ENCODE results near the gene CHMP1B.
A peak's percentile ranks its signal among the peaks of the same experiment; 100 is the strongest.
"Not testable (repeated sequence)": the region's sequence is repeated elsewhere in the genome, so short reads cannot be mapped to it uniquely, and the experiment has no call there.

The CHMP1B gene

DNA sequence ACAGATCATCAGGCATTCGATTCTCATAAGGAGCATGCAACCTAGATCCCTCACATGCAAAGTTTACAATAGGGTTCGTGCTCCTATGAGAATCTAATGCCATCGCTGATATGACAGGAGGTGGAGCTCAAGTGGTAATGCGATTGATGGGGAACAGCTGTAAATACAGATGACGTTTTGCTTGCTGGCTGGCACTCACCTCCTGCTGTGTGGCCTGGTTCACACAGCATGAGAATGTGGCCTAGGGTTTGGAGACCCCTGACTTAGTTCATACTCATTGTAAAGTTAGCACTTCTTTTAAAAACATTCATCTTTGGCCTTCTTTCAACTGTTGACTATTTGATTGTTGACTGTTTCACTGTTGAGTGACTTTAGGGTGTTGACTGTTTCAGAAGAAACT, 8.7 kb upstream of the CHMP1B start:
- DNase-seq: no peak

DNA sequence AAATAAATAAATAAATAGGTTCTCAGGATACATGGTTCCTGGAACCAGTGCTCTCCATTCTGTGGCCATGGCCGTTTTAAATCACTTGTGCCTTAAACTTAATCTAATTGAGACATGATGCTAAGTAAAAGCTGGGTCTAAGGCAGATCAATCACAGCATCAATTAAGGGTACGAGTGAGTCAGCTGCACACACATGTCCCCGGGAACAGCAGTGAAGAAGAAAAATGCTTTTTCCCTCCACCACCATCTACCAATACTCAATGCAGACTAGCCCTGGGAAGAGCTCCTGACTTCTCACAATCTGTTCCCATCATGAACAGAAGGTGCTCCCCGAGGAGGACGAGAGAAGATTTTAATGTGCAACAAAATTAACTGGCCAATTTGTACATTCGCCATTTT, 6.8 kb upstream of the CHMP1B start:
- DNase-seq: no peak

DNA sequence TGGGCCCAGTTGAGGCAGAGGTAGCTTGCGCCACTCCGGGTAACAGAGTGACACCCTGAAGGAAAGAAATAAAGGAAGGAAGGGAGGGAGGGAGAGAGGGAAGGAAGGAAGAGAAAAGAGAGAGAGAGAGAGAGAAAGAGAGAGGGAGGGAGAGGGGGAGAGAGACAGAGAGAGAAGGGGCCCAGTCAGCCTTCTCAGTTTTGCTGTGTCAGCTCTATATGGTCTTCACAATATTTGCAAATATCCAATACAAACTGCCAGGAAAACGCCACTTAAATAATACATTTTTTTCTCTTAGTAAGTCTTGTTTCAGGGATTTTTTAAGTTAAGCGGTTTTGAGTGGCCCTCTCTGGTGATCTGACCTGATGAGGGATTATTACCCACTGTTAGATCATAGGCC, 5.6 kb upstream of the CHMP1B start:
- DNase-seq: no peak

DNA sequence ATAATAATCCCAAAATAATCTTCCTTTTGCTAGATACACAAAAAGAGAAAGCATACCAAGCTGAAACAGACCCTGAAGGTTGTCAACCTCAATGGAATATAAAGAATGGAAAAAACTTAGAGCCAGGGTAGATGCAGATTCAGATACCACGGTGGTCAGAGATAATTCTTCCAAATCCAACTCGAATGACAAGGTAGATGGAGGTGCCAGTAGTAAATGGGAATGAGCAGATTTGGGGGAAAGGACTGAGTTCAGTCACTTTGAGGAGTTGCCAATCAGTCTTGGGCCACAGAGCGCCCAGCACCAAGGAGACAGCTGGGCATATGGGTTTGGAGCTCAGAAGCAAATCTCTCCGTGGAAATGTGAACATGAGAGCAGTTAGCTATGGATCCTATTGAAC, 3.4 kb upstream of the CHMP1B start:
- no peak for DNase-seq

DNA sequence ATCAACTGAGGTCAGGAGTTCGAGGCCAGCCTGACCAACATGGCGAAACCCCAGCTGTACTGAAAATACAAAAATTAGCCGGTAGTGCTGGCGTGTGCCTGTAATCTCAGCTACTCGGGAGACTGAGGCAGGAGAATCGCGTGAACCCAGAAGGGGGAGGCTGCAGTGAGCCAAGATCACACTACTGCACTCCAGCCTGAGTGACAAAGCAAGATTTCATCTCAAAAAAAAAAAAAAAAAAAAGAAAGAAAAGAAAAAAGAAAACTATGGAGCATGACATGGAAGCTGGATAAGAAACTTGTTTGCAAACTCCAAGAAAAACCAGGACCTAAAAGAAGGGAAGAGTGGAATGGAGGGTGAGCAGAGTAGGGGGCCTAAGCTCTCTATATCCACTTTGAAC, 1.9 kb upstream of the CHMP1B start:
- no peak for DNase-seq

DNA sequence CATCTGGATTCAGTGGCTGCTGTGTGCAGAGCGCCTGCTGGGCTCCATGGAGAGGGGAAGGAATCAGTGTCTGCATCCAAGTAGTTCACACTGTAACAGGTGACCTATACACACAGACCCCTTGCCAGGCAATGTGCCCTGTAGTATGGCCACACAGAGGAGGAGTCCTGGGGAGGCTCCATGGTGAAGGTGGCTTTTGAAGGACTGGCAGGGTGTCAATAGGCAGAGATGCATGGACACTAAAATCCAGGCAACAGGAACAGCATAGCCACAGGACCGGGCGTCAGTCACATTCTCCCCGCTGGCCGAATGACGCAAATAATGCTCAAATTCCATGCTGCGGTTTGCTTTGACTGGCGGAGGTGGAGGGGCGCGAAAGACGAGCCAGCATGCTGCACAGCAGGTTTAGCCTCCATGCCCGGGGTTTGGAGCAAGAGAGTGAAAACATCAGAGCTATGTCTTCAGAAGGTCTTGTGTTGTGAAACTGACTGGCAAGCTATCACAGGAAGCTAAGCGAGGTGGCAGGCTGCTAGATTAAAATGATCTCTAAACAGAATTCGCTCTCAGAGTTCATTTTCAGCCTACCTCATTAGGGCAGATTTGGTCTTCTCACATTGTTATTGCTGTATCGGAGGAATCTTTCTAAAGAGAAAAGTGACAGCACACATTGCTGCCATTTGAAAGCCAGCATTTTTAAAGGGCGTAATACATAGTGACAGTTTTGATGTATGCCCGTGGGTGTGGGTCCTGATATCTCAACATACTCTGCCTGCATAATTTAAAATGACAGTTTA, 1.2 kb upstream of the CHMP1B start:
- peak; percentile 86 for DNase-seq

DNA sequence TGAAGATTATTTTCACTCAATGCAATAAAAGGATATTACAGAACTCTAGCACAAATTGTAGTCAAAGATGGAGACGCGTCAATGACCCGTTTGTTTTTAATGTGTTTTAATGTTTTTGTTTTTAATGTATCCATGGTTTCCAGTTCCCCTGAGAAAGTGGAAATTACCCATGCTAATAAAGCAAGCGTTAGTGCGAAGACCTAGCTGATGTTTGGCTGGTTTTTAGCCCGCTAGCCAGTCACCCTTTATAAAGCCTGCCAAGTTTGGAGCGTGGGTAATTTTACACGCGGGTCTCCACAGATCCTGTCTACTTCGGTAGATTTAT, 430 bp upstream of the CHMP1B start:
- peak; percentile 77 for DNase-seq

DNA sequence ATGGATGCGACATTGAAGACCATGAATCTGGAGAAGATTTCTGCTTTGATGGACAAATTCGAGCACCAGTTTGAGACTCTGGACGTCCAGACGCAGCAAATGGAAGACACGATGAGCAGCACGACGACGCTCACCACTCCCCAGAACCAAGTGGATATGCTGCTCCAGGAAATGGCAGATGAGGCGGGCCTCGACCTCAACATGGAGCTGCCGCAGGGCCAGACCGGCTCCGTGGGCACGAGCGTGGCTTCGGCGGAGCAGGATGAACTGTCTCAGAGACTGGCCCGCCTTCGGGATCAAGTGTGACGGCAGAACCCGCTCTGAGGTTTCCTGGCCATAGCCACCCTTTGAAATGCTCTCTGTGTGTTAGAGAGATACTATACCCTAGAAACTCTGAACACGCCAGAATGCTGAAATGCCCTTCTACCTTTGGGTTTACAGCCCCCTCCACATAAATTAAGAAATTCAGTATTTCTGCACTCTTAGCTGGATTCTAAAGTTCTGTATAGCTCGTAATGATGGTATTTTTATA, 659 bp downstream of the CHMP1B start:
- DNase-seq: peak; percentile 61

DNA sequence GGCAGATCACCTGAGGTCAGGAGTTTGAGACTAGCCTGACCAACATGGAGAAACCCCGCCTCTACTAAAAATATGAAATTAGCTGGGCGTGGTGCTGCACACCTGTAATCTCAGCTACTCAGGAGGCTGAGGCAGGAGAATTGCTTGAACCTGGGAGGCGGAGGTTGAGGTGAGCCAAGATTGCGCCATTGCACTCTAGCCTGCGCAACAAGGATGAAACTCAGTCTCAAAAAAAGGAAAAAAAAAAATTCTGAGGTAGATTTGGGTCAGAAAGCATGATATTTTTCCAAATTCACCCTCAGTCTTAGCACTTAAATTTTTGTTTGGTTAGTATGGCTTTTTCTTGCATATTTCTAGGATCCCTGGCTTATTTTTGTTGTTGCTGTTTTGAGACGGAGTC, 3.3 kb downstream of the CHMP1B start:
- DNase-seq: not testable (repeated sequence)

DNA sequence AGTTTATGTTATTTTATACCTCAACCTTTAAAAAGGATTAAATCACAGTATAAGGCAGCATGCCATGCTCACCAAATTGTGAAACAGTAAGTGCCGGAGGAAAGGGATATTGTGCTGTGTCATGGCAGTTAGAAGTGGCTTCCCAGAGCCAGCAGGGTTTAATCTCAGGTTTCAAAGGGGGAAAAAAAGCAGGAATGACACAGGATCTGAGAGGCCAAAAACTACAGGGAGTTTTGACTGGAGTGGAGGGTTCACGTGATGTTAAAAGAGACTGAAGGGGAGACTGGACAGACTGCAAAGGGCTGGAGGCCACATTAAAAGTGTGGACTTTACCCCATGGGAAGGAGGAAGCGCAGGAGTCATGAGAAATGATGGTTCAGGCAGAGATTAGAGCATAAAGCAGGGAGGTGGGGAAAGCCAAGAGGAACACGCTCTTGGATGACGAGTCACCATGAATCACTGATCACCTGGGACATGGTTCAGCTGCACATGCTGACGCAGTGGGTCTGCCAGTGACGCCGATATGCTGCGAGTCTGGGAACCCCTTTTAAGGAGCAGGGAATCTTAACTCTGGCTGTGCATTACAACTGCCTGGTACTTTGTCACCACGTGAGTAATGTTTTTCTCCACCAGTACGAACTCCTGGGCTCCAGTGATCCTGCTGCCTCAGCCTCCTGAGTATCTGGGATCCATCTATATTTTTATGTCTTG, 6.1 kb downstream of the CHMP1B start:
- peak; percentile 83 for DNase-seq

DNA sequence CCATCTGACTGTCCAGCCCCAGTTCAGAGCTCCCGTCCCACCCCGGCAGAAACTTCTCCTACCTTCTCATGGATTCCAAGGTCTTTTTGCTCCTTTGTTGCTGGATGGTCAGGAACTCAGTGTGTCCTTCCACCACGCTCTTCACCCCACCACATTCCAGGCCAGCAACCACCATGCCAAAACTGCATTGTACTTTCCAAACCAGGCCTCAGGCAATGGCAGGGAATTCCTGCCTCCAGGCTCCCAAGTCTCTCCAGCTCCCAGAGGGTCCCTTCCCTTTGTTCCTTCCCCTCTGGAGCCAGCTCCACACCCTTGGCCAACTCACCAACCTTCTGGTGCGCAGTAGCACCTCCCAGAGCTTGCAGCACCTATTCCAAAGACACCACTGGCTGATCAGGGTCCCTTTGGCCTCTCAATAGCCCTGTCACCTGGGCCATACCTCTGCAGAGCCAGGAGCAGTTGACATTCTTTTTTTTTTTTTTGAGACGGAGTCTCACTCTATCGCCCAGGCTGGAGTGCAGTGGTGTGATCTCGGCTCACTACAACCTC, 8.1 kb downstream of the CHMP1B start:
- no peak for DNase-seq

DNA sequence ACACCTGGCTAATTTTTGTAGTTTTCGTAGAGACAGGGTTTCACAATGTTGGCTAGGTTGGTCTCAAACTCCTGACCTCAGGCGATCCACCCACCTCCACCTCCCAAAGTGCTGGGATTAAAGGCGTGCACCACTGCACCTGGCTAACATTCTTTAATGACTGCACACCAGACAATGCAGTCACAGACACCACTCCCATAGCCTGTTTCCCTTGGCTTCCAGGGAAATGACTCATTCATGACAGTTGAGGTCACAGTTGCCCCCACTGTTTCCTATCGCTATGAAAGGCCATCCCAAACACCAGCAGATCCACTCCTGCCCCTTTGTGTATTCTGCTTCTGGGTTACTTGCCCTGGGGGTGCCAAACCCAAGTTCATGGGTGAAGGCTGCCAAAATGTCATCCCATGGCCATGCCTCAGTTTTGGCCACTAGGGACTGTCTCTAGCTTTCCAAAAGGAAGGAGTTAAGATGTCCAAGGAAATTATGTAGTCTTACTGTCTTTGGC, 8.7 kb downstream of the CHMP1B start:
- peak; percentile 50 for DNase-seq

DNA sequence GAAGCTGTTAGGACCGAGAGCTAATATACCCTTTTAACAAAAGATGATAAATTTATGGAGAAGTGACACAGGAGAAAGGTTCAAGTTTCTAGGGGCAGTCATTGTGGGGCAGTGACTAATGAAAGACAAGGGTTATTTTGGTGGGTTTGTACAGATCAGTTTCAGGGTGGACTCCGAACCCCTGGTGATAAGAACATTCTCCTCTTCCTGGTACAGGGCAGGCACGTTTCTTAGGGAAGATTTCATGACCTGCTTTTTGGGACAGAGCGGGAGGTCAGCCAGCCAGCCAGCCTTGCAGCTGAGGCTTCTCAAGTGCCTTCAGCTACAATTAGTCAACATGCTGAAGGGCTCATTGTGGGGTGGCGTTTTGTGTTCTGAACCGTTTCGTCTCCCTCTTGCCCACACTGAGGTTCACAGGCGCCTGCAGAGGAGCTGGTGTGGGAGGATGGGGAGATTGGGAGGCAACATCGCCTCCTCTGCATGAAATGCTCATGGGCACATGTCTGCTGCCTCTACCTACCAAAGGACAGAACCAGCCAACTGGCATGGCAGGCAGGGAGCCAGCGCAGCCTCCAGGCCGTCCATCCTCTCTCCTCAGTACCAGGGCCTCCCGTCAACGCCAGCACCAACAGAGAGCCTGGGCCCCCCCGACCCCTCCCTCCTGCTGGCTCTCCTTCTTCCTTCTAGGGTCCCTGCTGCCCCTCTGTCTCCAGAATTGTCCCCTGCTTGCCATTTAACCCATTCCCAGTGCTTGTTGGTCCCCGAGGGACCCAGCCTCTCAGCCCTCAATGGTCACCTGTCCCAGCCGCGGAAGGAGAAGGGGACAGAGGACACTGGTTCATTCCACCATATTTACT, 9.6 kb downstream of the CHMP1B start:
- no peak for DNase-seq

DNA sequence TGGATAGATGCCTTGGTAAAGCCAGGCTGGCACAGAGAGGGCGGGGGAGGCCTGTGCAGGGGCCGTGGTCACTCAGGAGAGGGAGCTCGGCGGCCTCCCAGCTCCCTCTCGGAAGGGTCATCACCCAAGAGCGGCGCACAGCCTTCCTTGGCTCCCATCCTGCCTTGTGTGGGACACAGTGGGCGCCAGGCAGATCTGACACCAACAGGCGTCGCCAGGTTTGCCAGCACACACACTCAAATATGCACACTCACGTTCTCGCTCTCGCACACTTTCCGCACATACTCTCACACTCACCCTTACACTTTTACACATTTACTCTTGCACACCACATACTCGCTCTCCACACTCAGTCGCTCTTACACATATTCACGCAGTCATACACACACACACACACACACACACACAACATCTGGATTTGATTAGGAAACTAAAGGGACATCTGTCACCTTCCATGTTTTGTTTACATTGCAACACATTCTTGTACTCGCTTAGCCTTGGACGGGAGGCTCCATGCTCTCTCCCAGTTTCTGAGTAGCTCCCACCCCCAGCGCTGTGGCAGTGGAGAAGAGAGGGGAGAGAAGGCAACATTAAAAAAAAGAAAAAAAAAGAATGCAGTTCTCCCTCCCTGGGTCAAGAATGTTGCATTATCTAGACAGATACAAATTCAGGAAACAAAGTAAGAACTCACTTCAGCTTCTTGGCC, 10.5 kb downstream of the CHMP1B start:
- no peak for DNase-seq

DNA sequence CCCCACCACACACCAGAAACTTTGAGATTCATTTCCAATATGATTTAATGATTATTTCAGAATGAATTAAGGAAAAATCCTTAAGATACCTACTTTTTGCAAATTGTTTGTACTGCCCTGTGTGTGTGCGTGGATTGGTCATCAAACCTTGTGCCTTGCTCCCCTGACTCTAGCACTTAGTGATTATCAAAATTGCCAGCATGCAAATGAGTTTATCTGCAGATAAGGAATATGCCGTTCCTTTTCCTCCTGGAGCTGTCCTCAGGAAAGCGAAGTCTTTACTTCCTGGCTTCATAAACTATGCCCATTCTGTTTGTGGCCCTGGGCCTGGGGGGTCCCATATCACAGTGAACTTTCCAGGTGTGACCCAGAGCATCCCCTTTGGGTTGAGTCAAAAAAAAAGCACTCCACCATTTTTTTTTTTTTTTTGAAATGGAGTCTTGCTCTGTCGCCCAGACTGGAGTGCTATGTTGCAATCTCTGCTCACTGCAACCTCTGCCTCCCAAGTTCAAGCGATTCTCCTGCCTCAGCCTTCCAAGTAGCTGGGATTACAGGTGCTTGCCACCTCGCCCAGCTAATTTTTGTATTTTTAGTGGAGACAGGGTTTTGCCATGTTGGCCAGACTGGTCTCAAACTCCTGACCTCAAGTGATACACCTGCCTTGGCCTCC, 11.4 kb downstream of the CHMP1B start:
- DNase-seq: no peak

DNA sequence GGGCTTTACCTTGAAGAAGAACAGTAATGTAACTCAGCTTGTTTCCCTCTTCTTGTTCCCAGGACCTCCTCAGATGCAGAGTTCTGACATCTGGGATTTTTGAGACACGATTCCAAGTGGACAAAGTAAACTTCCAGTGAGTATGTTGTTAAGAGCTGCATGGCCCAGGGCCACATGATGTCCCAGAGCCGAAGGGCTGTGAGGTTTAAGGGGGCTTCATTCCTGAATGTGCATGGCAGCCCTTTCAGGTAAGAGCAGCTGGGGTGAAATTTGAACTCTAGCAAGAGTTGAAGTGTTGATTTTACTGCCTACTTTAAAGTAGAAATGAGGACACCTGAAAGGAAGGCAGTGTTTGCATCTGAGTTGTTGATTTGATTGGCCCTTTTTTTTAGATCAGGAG, 13.3 kb downstream of the CHMP1B start:
- no peak for DNase-seq

DNA sequence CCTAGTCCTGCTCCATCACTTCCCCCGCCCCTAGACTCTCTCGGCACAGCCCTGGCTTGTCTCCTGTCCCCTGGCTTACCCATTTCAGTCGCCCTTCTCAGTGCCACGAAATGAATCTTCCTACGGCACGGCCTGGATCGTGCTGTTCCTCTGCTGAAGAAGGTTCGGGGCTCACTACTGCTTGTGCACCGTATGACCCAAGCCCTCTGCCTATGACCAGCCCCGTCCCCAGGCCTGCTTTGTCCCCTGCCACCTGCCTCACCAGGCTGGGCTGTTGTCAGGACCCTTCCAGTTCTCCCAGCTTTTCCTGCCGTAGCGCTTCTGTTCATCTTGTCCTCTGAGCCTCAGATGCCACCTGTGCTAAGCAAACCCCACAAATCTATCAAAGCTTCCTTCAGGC, 13.9 kb downstream of the CHMP1B start:
- DNase-seq: no peak

DNA sequence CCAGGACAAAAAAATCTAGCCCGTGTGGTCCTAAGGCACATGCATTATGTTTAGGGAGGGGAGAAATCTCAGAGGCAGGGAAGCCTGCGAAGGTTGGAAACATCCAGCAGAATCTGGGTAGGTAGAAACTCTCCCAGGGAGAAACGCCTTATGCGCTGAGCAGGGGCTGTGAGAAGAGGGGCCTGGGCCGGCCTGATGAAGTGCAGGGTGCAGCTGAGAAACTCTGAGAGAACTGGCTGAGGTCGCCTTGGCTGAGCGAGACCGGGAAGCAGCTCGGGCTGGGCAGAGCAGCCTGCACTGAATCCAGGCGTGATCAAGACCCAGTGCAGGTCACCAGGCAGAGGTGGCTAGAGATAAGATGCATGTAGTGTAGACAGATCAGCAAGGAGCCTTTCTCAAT, 15.1 kb downstream of the CHMP1B start:
- DNase-seq: no peak

DNA sequence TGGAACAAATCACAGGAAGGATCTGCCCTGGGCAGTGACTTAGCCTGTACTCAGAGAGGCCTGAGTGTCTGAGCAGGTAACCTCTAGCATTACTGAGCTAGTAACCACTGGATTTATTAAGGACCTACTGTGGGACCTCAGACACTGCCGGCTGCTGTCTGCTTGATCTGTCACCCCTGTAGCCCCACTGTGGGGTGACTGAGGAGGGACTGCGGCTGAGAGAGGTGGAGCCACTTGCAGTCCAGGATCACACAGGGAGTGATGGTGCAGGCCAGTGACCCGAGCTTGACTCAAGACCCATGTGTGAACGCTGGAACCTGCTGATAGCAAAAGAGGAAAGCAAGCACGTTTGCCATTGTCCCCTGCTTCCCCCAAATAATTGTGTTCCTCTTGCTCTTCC, 15.6 kb downstream of the CHMP1B start:
- no peak for DNase-seq

DNA sequence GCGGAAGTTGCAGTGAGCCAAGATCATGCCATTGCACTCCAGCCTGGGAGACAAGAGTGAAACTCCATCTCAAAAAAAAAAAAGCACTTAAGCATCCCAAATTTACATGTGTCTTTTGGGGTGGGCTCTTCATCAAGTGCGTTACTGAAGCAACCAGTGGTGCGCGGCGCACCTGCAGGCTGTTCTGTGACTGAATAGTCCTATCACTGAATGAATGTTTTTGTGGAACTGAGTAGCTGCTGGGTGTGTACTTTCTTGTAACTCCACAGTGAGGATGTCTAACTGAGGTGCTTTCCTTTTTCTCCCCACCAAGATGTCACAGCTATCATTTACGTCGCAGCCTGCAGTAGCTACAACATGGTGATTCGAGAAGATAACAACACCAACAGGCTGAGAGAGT, 17.0 kb downstream of the CHMP1B start:
- DNase-seq: no peak

DNA sequence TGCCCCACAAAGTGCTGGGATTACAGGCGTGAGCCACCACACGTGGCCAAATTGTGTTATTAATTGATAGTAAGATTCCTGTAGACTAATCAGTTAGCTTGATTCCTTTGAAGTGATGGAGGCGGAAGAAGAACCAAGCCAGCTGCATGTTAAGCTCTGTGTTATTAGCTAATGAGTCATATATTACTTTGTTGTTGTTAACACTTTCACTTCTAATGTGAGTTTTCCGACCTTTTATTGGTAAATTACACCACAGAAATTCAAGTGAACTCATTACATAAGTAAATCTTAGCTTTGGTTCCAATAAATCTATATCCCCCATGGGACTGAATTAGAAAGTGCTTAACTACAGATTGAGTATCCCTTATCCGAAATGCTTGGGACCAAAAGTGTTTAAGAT, 20.3 kb downstream of the CHMP1B start:
- no peak for DNase-seq

Measured in NCI-H69 (cell line).